Stimulated activated CD8-positive, alpha-beta memory T cell treated with anti-CD3 and anti-CD28 coated beads, Interleukin-7, amount 100 ng/mL, for 4 hours (primary cell): ENCODE data around the gene KCTD17.

Experiments used
- DNase-seq, 2 donors: peaks; one replicate each; pipeline ENCODE4 v3.0.0-alpha.2; 2020; ENCODE audit warnings: low read depth in 2 of 2

The KCTD17 gene

DNA sequence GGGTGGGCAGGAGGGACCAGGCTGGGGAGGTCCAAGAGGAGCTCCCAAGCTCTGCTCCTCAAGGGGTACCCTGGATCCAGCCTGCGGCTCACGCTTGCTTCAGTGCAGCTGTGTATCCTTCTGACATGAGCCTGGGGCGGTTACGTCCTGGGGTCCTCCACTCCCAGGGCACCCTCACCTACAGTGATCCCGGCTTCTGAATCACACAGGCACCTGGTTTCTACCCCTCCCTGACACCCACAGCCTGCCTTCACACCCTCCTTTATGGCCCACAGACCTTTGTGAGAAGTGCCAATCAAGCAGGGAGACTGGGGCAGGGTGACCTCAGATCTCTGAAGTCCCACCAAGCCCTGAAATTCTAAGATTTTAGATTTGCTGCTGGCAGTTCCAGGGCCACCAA is 30.5 kb upstream of the KCTD17 start:
- DNase-seq, result no peak

DNA sequence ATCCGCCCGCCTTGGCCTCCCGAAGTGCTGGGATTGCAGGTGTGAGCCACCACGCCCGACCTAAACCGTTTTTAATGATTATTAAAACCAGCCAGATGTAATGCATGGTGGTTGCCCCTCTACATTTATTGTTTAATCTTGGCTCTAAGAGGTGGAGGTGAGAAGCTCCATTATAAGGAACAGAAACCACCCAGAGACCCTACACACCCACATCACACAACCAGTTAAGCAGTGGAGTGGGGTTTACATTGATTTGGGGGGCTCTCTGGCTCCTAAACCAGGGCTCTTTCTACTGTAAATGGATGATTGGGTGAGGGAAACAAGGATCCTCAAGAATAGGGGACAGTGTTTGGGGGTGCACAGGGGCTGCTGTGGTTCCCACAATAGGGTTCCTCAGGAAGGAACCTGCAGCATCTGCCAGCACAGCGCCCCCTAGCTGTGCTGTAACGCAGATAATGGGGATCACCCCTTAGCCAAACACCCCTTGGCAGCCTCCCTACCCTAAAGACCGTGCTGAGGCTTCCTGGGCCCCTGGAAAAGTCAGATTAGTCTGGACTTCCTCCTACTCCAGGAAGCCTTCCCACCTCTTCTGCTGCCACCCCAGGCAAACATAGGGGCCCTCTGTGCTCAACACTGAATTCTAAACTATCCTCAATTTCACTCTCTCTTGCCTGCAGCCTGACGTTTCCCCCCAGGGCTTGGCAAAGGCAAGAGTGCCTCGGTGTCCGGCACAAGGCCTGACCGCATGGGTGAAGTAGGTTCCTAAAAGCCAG is 29.6 kb upstream of the KCTD17 start:
- DNase-seq, result peak; percentile 6 to 26

DNA sequence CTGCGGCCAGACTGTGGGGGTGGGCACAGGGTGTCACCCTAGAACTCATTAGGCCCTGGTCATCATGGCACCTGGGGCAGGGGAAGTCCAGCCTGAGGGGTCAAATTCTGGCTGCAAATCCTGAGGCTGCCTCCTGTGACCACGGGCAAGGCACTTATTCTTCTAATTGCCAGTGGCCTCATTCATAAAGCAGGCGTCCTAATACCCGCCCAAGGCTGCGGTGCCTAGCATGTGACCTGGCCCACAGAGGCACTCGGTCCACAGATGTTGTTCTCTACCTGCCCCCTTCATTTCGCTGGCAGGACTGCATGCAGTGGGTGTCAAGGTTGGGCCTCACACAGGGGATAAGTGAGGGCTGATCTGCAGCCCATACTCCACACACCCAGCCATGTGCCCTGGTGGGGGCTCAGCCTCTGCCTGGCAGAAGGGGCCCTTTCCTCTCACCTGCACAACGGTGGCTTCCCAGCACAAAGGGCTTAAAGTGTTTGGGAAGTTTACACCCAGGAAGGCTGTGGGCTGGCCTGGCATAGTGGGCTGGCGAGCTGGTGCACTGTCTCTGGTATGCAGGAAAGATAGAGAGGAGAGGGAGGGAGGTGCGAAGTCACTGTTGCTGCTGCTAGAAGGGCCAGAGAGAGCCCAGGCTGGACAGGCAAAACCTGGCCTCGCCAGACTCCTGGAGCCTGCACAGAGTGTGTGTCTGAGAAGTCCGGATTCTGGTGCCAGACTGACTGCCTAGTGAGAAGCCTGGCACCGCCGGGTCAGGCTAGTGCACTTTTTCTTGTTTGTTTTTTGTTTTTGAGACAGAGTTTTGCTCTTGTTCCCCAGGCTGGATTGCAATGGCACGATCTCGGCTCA is 28.8 kb upstream of the KCTD17 start:
- DNase-seq, result no peak

DNA sequence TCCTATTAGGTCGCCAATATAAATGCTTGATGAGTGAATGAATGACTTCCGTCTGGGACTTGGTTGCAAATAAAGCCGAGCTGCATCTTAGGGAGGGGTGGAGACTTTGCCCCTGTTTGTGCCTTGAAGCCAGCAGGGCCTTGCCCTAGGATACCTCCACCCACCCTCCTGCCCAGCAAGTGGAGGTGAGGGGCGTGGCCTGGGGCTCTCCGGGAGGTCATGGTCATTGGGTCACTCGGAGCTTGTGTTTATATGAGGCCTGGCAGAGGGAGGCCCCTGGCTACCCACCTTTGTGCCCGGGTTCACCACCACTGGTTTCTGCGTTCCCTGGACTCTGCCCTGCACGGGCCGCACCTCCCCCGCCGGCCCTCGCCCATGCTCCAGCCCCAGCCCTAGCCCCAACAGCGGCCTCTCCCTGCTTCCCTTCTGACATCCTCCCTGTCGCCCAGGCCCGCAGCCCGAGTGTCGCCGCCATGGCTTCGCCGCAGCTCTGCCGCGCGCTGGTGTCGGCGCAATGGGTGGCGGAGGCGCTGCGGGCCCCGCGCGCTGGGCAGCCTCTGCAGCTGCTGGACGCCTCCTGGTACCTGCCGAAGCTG is 27.7 kb upstream of the KCTD17 start:
- DNase-seq, result no peak

DNA sequence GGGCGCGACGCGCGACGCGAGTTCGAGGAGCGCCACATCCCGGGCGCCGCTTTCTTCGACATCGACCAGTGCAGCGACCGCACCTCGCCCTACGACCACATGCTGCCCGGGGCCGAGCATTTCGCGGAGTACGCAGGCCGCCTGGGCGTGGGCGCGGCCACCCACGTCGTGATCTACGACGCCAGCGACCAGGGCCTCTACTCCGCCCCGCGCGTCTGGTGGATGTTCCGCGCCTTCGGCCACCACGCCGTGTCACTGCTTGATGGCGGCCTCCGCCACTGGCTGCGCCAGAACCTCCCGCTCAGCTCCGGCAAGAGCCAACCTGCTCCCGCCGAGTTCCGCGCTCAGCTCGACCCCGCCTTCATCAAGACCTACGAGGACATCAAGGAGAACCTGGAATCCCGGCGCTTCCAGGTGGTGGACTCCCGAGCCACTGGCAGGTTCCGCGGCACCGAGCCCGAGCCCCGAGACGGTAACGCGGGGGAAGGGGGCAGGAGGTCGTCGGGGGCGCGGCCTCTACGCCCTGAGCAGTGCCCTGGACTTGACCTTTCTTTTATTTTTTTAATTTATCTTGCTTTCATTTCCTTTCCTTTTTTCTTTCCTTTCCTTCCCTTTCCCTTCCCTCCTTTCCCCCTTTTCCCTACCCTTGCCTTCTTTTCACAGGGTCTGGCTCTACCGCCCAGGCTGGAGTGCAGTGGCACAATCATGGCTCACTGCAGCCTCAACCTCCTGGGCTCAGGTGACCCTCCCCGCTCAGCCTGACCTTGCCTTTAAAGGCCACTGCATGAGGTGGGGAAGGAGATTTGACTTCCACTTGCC is 27.0 kb upstream of the KCTD17 start:
- no peak for DNase-seq

DNA sequence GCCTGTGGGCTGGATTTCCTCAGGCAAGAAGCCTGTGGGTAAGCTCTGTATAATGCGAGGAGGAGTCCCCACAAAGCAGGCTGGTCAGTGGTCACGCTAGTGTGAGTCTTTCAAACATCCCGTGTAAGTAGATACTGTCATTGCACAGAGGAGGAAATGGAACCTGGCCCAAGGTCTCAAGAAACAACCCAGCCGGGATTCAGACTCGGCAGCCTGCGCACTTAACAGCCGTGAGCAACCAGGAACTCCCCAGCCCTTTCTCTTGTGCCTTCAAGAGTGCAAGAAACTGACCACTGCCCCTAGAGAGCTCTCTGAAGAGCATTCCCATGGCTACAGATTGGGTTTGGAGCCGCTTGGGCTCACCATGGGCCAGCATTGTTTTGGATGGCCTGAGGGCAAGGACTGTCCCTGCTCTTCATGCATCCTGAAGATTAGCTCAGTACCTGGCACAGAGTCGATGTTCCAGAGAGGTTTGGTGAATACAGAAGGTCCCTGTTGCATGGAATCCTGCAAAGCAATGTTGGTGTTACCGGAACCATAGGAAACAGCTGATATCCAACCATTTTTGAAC is 26.0 kb upstream of the KCTD17 start:
- no peak for DNase-seq

DNA sequence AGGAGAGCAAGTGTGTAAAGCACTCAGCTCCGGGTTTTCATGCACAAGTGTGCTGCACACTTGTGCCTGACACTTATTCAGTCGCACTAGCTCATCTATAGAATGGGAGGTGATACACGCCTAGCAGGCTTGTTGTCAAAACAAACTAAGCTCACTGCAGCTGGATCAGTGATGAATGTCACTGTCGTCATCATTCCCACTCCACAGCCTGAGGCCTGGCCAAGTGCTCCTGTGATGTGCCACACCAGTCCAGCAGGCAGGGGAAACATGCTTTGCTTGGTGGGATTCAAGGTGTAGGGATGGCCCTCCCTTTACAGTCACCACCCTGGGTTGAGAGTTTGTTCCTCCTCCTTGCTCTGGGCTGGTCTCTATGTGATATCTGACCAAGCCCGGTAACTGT is 25.2 kb upstream of the KCTD17 start:
- no peak for DNase-seq

DNA sequence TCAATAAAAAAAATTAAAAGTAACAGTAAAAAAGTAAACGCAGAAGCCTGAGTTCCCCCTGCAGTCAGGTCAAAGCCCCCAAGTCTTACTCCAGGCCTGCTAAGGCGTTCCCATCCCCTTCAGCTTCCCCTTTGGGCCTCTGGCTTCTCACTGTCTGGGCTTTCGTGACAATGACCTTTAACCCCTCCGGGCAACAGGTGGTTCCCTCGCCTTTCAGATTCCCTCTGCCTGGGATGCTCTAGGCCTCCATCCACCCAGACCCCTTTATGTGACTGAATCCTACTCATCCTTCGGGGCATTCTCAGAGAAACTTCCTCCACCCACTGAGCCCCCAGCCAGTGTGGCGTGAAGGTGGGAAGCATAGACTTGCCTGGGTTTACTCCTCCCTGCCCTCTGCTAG is 24.0 kb upstream of the KCTD17 start:
- DNase-seq, result no peak

DNA sequence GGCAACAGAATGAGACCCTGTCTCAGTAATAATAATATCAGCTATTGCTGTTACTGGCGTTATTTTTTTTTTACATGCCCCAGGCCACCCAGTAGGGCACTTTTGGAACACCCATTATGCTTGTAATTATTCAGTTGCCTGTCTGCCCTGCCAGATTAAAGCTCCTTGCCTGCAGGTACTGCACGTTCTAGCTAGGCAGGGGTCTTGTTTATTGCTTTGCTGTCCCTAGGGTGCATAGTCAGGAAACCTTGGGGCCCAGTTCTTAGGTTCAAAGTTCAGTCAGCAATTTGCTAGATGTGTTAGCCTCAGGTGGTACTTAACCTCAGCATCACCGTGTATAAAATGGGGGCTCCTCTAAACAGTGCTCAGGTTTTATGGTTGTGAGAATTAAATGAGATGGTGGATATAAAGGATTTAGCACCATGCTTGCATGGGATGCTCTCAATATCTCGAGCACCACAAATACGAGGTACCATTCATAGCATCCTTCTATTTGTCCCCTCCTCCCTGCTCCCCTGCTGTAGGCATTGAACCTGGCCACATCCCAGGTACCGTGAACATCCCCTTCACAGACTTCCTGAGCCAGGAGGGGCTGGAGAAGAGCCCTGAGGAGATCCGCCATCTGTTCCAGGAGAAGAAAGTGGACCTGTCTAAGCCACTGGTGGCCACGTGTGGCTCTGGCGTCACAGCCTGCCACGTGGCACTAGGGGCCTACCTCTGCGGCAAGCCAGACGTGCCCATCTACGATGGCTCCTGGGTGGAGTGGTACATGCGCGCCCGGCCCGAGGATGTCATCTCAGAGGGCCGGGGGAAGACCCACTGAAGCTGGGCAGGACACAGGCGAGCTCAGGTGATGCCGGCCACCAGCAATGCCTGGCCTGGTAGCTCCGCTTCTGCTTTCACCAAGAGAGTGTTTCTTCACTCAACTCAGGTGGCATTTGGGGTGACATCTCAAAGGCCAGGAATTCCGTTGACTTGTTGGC is 22.6 kb upstream of the KCTD17 start:
- no peak for DNase-seq

DNA sequence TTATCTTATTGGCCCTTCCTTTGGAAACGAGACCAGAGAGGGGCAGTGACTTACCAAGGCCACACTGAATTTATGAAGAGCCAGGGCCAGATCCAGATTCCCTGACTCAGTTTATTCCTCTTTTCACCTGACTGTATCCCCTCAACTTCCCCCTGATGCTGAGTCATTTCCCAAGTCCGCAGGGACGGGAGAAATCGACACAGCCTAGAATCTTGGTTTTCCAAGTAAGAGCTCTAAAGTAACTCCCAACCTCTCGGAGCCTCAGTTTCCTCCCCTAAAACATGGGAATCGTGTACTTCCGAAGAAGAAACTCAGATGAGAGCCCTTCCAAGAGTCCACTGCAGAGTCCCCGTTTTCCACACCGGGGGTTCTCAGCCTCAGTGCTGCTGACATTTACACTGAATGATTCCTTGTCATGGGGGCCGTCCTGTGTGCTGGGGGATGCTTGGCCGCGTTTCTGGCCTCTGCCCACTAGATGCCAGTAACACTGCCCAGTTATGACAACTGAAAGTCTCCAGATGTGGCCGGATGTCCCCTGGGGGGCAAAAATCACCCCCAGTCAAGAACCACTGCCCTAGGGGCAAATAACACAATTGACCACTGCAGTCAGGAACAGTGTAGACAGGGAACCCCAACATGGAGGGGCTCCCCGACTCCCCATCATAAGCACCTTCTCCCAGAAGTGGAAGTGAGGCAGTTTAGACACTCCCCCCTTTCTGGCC is 20.8 kb upstream of the KCTD17 start:
- no peak for DNase-seq

DNA sequence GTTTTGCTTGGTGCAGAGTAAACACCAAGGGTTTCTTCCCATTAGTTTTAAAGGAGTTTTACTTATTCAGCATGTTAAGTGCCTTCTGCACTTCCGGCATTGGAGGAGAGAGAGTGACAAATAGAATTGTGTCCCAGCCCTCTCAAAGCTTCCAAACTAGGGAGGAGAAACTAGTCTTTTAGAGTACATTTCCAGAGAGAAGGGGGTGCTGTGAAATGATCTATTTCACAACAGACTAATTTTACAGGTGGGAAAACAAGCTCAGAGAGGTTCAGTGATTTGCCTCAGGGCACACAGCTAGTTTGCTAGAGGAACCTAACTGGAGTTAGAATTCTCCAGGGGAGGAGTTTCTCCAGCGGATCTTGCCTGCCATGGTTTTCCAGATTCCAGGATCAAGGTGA is 19.4 kb upstream of the KCTD17 start:
- DNase-seq, result no peak

DNA sequence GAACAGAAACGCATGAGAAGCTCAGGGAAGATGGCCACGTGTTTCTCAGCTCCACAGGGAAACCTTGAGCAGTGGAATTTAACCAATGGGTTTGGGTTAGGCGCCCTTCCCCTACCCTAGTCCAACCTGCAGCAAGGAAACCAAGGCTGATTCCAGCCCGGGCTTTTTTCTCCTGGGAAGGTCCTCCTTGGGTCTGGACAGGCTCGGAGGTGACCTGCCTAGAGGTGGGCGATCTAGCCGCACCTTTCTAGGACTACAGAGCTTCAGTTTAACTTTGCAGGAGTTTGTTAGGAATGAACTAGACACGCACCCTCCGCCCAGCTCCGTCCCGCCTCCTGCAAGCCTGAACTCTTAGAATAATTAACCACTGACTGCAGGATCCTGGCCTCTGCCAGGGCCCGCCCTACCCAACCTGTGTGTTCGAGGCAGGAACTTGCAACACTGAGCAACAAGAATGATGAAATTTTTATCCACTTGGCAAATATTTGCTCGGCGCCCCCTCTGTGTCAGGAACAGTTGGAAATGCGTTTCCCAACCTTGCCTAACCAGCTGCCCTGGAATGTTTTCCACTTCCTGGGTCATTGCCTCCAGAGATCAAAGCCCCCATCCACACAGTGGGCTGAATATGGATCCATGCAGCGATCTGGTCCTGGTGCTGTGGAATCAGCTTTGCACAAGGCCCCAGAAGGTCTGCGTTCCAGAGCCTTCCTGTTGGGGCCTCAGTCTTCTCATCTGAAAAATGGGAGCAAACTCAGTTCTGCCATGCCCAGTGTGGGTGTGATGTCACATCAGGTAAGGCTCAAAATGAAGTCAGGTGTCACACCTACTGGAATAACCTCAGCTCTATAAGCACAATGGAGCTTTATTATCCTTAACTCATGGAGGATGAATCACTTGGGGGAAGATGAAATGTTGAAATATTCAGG is 18.7 kb upstream of the KCTD17 start:
- no peak for DNase-seq

DNA sequence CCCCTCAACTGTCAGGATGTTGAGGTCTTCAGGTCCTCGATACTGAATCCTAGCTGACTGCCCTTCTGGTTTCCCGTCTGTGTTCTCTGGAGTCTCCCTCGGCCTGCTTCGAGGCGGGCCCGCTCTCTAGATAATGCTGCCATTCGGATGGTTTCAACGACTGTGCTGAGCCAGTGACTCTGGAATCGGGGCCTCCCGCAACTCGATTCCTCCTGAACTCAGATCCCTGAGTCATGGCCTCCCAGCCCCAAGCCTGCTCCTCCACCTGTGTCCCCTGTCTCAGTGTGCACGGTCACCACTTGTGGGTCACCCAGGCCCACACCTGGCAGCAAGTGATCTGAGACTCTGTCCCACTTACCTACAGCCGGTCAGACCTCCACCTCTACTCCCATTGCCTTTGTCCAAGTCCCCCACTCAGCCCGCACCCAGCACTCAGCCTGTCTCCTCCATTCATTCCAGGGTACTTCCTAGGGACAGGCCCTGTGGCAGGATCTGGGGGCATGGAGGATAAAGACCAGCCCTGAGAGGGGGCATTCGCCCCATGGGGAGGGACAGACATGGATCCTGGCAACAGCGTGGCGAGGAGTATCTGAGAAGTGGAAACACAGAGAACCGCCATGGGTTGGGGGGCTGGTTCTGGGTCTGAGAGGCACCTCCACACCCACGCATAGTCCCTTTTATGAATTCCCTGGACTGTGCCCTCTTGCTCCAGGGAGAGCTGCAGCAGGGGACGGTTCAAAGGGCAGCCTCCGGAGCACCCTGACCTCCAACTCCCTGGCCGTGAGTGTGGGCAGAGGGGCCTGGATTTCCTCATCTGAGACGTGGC is 17.7 kb upstream of the KCTD17 start:
- no peak for DNase-seq

DNA sequence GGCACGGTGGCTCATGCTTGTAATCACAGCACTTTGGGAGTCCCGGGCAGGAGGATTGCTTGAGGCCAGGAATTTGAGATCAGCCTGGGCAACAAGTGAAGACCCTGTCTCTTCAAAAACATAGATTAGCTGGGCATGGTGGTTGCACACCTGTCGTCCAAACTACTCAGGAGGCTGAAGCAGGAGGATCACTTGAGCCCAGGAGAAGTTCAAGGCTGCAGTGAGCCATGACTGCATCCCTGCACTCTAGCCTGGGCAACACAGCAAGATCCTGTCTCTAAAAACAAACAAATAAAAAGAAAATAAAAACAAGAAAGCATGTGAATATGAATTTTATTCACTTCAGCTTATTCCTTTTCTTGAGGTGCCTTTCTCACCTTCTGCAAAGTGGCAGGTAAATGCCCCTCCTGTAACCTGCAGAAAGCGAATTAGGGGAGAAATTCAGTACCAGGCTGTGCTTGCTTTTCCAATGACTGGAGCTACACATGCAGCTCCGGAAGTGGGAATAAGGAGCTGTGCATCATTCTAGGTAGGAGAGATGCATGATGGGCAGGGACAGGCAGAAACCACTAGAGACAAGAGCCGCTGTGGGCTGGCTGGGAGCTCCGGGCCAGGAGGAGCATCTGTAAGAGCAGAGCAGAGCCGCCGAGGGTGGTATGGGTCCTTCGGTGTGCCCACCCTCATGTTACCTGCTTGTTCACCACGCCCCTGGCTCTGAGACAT is 14.7 kb upstream of the KCTD17 start:
- no peak for DNase-seq

DNA sequence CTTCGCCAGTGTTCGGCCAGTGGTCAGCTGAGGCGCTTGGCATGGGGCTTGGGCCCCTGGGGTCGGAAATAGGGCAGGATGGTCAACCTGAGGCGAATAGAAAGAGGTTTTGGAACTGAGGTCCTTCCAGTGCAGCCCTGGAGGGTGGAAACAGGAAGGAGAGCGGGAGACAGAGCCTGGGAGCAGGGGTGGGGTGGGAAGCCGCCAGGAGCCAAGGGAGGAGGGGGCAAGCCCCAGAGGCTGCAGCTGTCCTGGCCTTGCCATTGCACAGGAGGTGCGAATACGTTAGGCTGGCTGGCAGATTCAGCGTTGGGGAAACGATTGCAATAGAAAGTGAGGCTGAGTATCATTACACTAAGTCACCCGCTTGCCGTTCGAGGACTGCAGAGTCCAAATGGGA is 13.9 kb upstream of the KCTD17 start:
- no peak for DNase-seq

DNA sequence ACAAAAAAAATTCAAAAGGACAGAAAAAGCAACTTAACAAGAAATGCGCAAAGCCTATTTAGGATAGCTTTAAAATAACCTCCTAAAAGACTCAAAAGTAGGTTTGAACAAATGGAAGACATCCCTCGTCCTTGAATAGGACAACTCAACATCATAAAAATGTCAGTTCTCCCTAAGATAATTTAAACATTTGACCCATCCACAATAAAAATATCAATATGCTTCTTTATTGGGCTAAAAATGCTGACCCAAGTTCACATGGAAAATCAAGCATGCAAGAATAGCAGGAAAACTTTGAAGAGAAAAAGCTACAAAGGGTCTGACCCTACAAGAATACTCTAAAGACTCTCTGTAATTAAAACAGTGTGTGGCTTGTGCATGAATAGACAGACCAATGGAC is 12.1 kb upstream of the KCTD17 start:
- no peak for DNase-seq

DNA sequence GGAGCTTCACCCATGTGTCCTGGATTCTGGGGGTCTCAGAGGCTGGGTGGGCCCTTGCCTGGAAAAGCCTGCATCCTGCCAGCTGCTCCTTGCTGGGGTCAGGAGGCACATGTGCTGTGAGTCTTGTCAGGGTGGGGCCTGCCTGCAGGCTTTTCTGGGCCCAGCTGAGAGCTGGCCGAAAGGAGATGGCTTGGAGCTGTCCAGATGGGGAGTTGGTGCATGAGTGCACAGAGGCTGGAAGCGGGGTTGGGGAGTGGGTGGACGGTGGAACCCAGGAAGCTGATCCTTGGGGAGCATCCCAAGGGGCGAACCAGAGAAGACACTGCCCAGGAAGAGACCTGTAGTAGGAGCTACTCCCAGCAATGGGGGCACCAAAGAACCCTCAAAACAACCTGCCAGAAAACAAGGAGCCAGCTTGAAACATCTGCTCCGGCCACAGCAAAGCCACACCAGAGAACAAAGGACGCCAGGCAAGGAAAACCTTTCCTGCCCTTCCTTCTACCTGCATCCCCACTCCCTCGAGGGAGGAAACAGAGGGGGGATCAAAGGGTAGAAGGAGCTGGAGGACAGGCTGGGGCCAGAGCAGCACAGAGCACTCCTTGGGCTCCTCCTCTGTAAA is 8.2 kb upstream of the KCTD17 start:
- no peak for DNase-seq
